HG03432 (cell line): ENCODE data around the gene ARHGEF28.

Experiments used
- ATAC-seq: cut with Tn5 transposase; IDR thresholded peaks from one replicate; pipeline ENCODE4 v1.9.1; 2021; ENCODE audit warnings: mild to moderate bottlenecking, moderate library complexity; ENCODE audit not compliant: unreplicated experiment

Gene ARHGEF28

GRCh38 chr5:73770172-73771025 is 144.4 kb downstream of the ARHGEF28 start:
- ATAC-seq: no peak

- ATAC-seq: no peak
Observed at GRCh38 chr5:73774924-73775323, 148.9 kb downstream of the ARHGEF28 start.

GRCh38 chr5:73776405-73776804 is 150.4 kb downstream of the ARHGEF28 start:
- ATAC-seq: no peak

GRCh38 chr5:73777192-73777591 is 151.2 kb downstream of the ARHGEF28 start:
- no peak for ATAC-seq

GRCh38 chr5:73780302-73781080 is 154.5 kb downstream of the ARHGEF28 start:
- no peak for ATAC-seq

- no peak for ATAC-seq
Observed at GRCh38 chr5:73781107-73781768, 155.2 kb downstream of the ARHGEF28 start.

DNA sequence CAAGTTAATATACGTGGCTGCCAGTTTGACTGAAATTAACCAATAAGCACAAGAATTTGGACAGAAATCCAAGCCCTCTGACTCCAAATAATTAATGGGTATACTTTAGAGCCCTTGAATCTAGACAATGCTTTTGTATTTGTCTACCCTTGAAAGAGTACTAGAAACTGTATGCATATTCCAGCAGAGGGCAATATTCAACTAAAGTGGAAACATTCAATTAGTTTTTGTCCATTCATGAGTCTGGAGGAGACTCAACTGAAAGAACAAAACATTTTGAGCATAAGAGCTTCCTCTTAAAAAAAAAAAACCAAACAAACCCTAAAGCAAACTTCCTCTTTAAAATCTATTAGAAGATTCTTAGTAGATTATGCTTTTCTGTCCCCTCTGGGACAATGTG is 157.8 kb downstream of the ARHGEF28 start:
- no peak for ATAC-seq

GRCh38 chr5:73786043-73786831 is 160.2 kb downstream of the ARHGEF28 start:
- no peak for ATAC-seq

DNA sequence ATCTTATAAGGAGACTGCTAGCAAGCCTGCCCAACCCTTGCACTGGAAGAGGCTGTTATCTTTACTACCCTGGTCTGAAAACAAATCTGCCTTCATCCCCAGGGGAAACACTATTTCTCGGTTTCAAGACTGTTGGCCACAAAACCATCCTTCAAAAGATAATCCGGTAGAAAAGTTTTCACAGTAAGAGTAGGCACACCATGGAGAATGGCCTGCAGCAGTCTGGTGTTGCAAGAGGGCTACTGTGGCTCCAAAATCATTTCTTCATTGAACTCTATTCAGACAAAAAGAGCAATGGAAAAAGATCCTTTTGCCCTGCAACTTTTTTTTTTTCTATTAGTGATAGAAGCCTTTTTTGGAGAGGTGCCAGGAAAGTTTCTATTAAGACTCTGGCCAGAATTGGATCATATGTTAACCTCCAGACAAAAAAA is 163.9 kb downstream of the ARHGEF28 start:
- ATAC-seq: peak; percentile 40

- no peak for ATAC-seq
Observed at GRCh38 chr5:73791389-73791788, 165.4 kb downstream of the ARHGEF28 start.

DNA sequence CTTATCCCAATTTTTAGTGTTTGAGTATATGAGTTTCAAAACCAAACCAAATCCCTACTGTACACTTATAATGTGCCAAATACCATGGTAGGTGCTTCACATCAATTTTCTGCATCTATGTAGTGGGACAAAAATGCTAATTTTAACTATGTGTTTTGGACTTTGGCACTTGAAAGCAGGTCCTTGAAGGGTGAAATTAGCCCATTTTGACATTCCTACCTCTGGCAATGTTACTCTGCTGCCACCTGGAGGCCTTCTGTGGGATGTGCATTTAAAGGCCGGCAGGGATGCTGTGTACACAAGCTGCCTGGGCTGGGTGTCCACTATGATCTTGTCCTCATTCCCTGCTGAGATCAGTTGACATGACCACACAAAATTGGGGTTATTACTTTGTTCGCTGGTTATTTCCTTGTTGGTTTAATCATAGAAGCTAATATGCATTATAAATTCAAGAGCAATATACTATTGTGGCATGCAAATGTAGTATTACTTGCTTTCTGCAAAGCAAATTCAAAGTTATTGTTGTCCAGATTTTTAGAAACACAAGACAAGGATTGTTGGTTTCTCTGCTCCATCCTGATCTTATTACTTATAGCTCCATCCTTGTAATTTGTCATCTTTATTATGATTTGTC is 166.8 kb downstream of the ARHGEF28 start:
- peak; percentile 63 for ATAC-seq

DNA sequence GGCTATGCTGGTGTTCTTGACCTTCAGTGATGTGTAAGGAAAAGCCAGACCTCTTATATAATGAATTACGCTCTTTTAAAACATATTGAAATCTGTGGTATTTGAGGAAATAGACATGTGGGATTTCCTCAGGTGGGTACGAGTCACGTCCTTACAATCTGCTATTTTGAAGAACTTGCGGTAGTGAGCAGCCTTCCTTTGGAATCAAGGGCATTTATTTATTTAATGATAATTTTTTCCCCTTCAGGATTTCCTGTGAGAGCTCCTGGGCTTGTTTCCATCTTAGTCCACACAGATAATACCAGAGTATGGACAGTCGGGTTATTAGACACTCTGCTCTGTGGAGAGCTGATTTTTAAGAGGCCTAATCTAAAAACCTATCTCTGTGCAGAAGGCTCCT is 167.9 kb downstream of the ARHGEF28 start:
- ATAC-seq: no peak

DNA sequence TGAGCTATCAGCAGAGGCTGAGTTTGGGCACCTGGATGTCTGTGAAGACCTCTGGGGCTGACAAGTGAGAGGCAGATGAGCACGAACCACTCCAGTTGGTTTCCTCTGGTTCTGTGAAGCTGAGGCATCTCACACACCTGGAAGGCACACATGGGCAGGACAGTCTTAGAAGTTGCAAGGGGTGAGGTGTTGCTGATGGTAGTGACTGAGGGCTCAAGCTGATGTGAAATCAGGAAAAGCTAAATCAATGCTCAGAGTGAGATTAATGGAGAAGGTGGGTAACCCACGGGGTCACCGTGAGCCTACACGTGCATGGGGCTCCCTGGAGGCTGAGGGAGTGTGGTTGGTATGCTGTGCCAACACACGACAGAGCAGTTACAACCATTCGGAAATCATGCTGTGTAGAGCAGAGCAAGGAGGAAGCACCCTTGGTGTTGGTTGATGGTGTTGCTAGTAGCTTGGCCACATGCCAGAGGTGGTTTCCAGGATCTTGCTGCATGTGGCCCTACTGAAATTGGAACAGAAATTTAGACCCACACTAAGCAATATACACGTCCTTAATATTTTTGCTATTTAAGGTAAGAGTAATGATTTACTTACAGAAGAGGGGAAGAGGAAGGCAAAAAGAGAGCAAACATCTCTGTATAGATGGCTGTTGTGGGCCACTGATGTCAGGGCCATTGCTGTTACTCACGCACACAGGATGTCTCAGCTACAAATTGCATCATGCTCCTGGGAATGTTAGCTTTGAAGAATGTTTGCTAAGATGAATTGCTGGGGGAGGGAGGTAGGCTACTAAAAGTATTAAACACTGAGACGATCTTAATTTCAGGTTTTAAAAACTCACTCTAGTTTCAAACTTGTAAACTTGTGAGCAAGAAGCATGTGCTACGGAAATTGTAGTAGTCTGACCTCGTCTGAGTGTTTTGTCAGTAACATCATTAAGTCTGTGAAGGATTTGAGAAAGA is 170.5 kb downstream of the ARHGEF28 start:
- peak; percentile 64 for ATAC-seq

DNA sequence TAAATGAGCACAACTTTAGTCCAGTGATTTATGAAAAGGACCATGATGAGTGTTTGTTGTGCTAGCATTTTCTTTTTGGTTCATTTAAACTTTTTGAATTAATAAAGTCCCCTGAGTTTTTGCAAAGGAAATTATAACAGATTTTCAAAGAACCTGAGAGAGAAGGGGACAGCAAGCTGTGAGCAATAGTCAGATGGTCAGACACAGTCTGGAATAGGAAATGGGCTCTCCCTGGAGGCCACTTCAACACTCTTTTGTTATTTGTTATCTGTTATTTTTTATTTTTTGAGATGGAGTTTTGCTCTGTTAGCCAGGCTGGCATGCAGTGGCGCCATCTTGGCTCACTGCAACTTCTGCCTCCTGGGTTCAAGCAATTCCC is 171.1 kb downstream of the ARHGEF28 start:
- ATAC-seq: no peak

DNA sequence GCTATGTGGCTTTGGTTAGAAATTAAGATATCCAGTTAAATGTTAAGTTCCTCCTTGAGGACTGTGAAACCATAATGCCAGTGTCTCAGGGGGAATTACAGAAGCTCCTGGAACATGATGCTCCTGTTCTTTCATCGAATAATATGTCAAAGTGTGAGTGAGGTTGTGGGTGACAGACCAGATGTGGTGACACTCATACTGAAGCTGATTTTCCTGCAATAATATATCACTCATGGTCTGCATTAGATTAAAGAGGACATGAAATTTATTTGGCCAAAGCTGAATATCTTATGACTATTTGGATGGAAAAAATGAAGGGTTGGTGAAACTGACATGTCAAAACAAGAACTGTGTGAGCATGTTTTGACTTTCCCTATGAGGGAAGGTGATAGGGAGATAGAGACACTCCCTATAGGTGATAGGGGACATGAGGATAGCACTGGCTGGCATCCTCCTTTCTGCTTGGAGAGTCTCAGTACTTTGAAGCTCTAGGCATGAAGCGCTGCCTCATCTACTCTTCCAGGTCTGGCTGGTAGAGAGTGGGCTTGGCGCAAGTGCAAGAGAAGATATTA is 173.5 kb downstream of the ARHGEF28 start:
- no peak for ATAC-seq

DNA sequence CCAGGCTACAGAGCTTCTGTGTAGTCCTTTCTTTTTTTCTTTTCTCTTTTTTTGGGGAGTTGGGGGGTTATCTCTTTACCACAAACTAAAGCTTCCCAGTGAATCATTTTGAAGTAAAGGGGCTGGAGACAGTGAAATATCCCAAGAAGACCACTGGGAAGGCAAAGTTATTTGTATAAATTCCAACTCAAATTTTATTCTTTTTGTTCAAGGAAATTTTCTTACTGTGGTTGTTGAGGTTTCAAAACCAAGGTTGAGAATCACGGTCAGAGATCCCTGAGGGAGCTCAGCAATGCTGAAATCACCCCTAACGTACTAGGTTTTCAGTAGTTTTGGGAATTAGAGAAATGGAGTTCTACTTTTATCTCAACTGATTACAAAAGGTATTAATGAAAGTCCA is 175.7 kb downstream of the ARHGEF28 start:
- ATAC-seq: no peak

DNA sequence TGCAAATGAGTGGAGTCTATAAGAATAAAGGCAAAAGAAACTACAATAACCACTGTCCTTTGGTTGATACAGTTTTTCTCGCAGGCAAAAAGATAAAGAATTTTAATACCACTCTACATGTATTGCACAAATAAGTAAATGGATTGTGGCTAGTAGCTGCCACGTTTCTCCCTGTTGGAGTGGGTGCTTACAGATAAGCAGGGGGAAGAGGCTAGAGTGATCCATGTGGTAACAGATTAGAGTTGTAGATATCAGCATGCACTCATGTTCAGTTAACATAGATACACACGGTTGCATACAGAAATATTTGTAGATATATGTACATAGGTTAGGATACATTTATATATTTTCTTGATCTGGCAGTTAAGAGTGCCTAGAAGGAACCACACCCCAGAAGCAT is 179.5 kb downstream of the ARHGEF28 start:
- no peak for ATAC-seq

- no peak for ATAC-seq
Observed at GRCh38 chr5:73808911-73809310, 182.9 kb downstream of the ARHGEF28 start.

DNA sequence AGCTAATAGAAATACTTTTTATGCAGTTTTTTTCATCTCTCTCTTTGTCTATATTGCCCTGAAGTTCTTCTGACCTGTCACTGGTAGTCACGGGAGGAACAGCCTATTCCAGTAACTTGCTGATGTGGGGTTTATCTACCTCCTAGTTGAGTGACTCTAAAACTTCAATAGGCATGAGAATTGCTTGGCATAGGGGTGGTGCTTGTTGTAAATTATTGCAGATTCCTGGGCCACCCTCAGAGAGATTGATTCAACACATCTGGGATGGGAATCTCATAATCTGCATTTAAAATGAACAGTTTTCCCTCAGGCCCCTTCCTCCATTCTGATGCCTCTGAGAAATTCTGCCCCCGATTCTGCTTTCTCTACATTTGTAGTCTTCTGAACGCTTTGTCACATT is 184.4 kb downstream of the ARHGEF28 start:
- no peak for ATAC-seq
